Activated CD8-positive, alpha-beta T cell treated with anti-CD3 and anti-CD28 coated beads for 36 hours (primary cell): Measurements from ENCODE around the gene LHFPL3. TPM values are rescaled to one million over a fixed set of nuclear protein-coding genes. Genes with fewer than 3 reads are reported as not detected.

ENCODE experiments used
- ATAC-seq: fragments of 200-7000 bp; cut with Tn5 transposase; one replicate; pipeline ENCODE4 v1.10.0; 2021; ENCODE audit warnings: mild to moderate bottlenecking, moderate library complexity
- CTCF ChIA-PET: fragments of 350-600 bp; sonication (Branson Sonifier 250); formaldehyde crosslinking; loops from one replicate; lab custom pipeline; 2021; ENCODE audit warnings: antibody characterized with exemption; lab: Charles Lee
- POLR2A ChIA-PET: fragments of 350-600 bp; sonication (Branson Sonifier 250); formaldehyde crosslinking; loops from one replicate; lab custom pipeline; 2021; ENCODE audit warnings: antibody characterized with exemption; lab: Charles Lee
- DNase-seq: peaks from one replicate; pipeline ENCODE4 v3.0.0-alpha.2; 2020
- H3K27ac Mint-ChIP-seq: one replicate; pipeline ENCODE4 v1.8.0; 2021; ENCODE audit warnings: mild to moderate bottlenecking, mixed read lengths
- H3K27me3 Mint-ChIP-seq: one replicate; pipeline ENCODE4 v1.8.0; 2021; ENCODE audit warnings: mixed read lengths
- H3K36me3 Mint-ChIP-seq: one replicate; pipeline ENCODE4 v1.8.0; 2021; ENCODE audit warnings: low read depth, mixed read lengths
- H3K4me1 Mint-ChIP-seq: one replicate; pipeline ENCODE4 v1.8.0; 2021; ENCODE audit warnings: low read depth, mixed read lengths
- H3K4me3 Mint-ChIP-seq: one replicate; pipeline ENCODE4 v1.8.0; 2021; ENCODE audit warnings: mild to moderate bottlenecking, moderate library complexity, mixed read lengths
- H3K9me3 Mint-ChIP-seq: one replicate; pipeline ENCODE4 v1.8.0; 2021; ENCODE audit warnings: mixed read lengths
- CTCF ChIP-seq: fragments of 200-600 bp; IDR thresholded peaks from one replicate; pipeline ENCODE4 v1.8.0; 2022; ENCODE audit warnings: antibody characterized with exemption, mild to moderate bottlenecking
- intact Hi-C: fragments of 100-400 bp; cut with micrococcal nuclease; formaldehyde crosslinking; loops from one replicate; pipeline ENCODE4 v1.10.0; 2022
- total RNA-seq, 2 experiments: library from RNA; stranded (reverse); gene quantifications; one replicate each; pipeline ENCODE4 v1.2.3, GENCODE V29; 2021

Gene LHFPL3
- total RNA-seq, 2 experiments from 2014 or later, result not detected

- DNase-seq, result no peak
- no peak for TF ChIP-seq CTCF
- Mint-ChIP-seq H3K4me1 (no peaks in the 10 kb centered on the region), H3K36me3 (no peaks in the 10 kb centered on the region), H3K27me3 (peaks cover 2% of the 10 kb centered on the region), H3K4me3 (no peak overlapping the region), H3K9me3 (peaks cover 4% of the 10 kb centered on the region), H3K27ac (no peak overlapping the region)
- ChIA-PET CTCF (no interaction called here), POLR2A (no interaction called here)
- ATAC-seq, result no peak
- intact Hi-C loops, result no loop called here
Observed at GRCh38 chr7:104509874-104510273, 181.5 kb downstream of the LHFPL3 start.

- no peaks in the 10 kb centered on the region for H3K36me3 Mint-ChIP-seq
- ChIA-PET POLR2A (no interaction called here), CTCF (no interaction called here)
- H3K27ac Mint-ChIP-seq, result no peak overlapping the region
- H3K27me3 Mint-ChIP-seq, result no peaks in the 10 kb centered on the region
- DNase-seq, result no peak
- H3K4me3 Mint-ChIP-seq, result no peak overlapping the region
- intact Hi-C loops, result no loop called here
- ATAC-seq, result no peak
- no peaks in the 10 kb centered on the region for H3K4me1 Mint-ChIP-seq
- H3K9me3 Mint-ChIP-seq, result no peaks in the 10 kb centered on the region
- no peak for TF ChIP-seq CTCF
Observed at GRCh38 chr7:104524853-104525252, 196.4 kb downstream of the LHFPL3 start.

- Mint-ChIP-seq H3K27me3 (no peaks in the 10 kb centered on the region), H3K27ac (no peak overlapping the region), H3K9me3 (no peaks in the 10 kb centered on the region), H3K4me3 (no peak overlapping the region), H3K36me3 (no peaks in the 10 kb centered on the region), H3K4me1 (no peaks in the 10 kb centered on the region)
- ChIA-PET CTCF (no interaction called here), POLR2A (no interaction called here)
- intact Hi-C loops, result no loop called here
- TF ChIP-seq CTCF, result no peak
- ATAC-seq (no peak), DNase-seq (no peak)
Observed at GRCh38 chr7:104528142-104528541, 199.7 kb downstream of the LHFPL3 start.

- intact Hi-C loops, result no loop called here
- no peaks in the 10 kb centered on the region for H3K4me1 Mint-ChIP-seq
- no peaks in the 10 kb centered on the region for H3K9me3 Mint-ChIP-seq
- H3K27ac Mint-ChIP-seq, result no peak overlapping the region
- no peaks in the 10 kb centered on the region for H3K27me3 Mint-ChIP-seq
- CTCF ChIA-PET, result no interaction called here
- ATAC-seq (no peak), DNase-seq (no peak)
- no peak overlapping the region for H3K4me3 Mint-ChIP-seq
- H3K36me3 Mint-ChIP-seq, result no peaks in the 10 kb centered on the region
- POLR2A ChIA-PET, result no interaction called here
- TF ChIP-seq CTCF, result no peak
Observed at GRCh38 chr7:104529567-104529966, 201.2 kb downstream of the LHFPL3 start.

- Mint-ChIP-seq H3K4me3 (no peak overlapping the region), H3K27ac (no peak overlapping the region), H3K9me3 (no peaks in the 10 kb centered on the region), H3K36me3 (no peaks in the 10 kb centered on the region), H3K4me1 (no peaks in the 10 kb centered on the region), H3K27me3 (no peaks in the 10 kb centered on the region)
- intact Hi-C loops, result no loop called here
- ChIA-PET CTCF (no interaction called here), POLR2A (no interaction called here)
- no peak for TF ChIP-seq CTCF
- DNase-seq, result no peak
- ATAC-seq, result no peak
Observed at GRCh38 chr7:104530251-104530650, 201.8 kb downstream of the LHFPL3 start.
